Endothelial cell of umbilical vein (primary cell): ENCODE measurements around the gene EVC2.

Experiments
- CTCF ChIP-seq, 2 donors: IDR thresholded peaks; 1 replicate in 1 of 2; 2 replicates in 1 of 2; pipeline ENCODE4 v1.5.1; 2011; ENCODE audit warnings: low read length in 2 of 2, mild to moderate bottlenecking in 2 of 2, moderate library complexity in 2 of 2, control low read depth in 1 of 2, inconsistent platforms in 1 of 2, low read depth in 1 of 2; ENCODE audit not compliant: insufficient read depth in 1 of 2; ENCODE audit errors: extremely low read depth in 1 of 2
- EZH2 ChIP-seq: IDR thresholded peaks from 2 replicates; pipeline ENCODE4 v1.6.1; 2012; ENCODE audit warnings: borderline replicate concordance, low read depth, mild to moderate bottlenecking, moderate library complexity, low read length, inconsistent platforms; ENCODE audit not compliant: severe bottlenecking
- MAX ChIP-seq: IDR thresholded peaks from 2 replicates; pipeline ENCODE4 v1.6.1; 2011; ENCODE audit not compliant: insufficient read depth, insufficient read length
- MYC ChIP-seq: IDR thresholded peaks from one replicate; pipeline ENCODE4 v1.6.1; 2011; ENCODE audit warnings: mild to moderate bottlenecking, low read depth, low read length
- POLR2A ChIP-seq: IDR thresholded peaks from 2 replicates; pipeline ENCODE4 v1.6.1; 2012; ENCODE audit warnings: low read depth, mild to moderate bottlenecking, control low read depth, low read length
- POLR2AphosphoS5 ChIP-seq: IDR thresholded peaks from 2 replicates; pipeline ENCODE4 v1.6.1; 2012; ENCODE audit warnings: low read depth, mild to moderate bottlenecking, control low read depth, low read length, moderate library complexity; ENCODE audit not compliant: insufficient read depth

- TF ChIP-seq MAX (no peak), CTCF (IDR thresholded peaks at IDR 0.05; ENCODE audit: extremely low read depth in 1 of 2, insufficient read depth in 1 of 2, low read depth in 1 of 2, low read length in 2 of 2) (no peak), POLR2AphosphoS5 (no peak), POLR2A (no peak), EZH2 (no peak), MYC (no peak)
Observed at GRCh38 chr4:5630762-5631161, 77.6 kb downstream of the EVC2 start.
